HUES6 (cell line): Measurements from ENCODE around the gene TENT4A.

ENCODE experiments used
- H3K27ac ChIP-seq: 2 replicates; pipeline ENCODE4 v1.7.0; 2013; ENCODE audit warnings: low read depth, mild to moderate bottlenecking, low read length, inconsistent platforms
- H3K27me3 ChIP-seq: 2 replicates; pipeline ENCODE4 v1.6.1; 2013; ENCODE audit warnings: low read length; ENCODE audit not compliant: control insufficient read depth, insufficient read depth
- H3K36me3 ChIP-seq: 2 replicates; pipeline ENCODE4 v1.6.1; 2013; ENCODE audit warnings: low read length; ENCODE audit not compliant: control insufficient read depth, insufficient read depth
- H3K4me1 ChIP-seq: 2 replicates; pipeline ENCODE4 v1.6.1; 2013; ENCODE audit warnings: low read length; ENCODE audit not compliant: control insufficient read depth, insufficient read depth
- H3K4me3 ChIP-seq: 2 replicates; pipeline ENCODE4 v1.5.1; 2013; ENCODE audit warnings: low read depth, low read length
- H3K9ac ChIP-seq: one replicate; pipeline ENCODE4 v1.6.1; 2013; ENCODE audit warnings: mild to moderate bottlenecking, low read length
- H3K9me3 ChIP-seq: 2 replicates; pipeline ENCODE4 v1.6.1; 2013; ENCODE audit warnings: low read depth, low read length; ENCODE audit not compliant: control insufficient read depth, insufficient read depth

Gene TENT4A

DNA sequence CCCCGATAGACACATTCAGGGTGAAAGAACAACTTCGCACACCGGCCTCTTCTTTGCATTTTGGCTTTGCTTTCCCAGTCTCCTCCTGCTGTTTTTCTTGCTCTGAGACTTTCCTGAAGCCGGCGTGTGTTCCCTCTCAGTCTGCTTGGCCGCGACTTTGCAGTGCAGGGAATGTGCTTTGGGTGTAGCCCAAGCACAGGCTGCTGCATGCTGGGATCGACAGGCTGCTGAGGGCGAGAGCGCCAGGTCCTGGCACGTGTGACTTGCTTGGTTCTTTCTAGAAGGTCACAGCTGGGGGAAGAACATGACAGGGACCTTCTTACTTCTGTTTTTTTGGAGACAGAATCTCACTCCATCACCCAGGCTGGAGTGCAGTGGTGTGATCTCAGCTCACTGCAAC is 40.6 kb downstream of the TENT4A start:
- no peaks in the 10 kb centered on the region for H3K4me1 ChIP-seq
- no peak overlapping the region for H3K9ac ChIP-seq
- no peak overlapping the region for H3K27ac ChIP-seq
- H3K4me3 ChIP-seq, result no peak overlapping the region
- H3K27me3 ChIP-seq, result no peaks in the 10 kb centered on the region
- H3K36me3 ChIP-seq, result peaks cover 89% of the 10 kb centered on the region
- H3K9me3 ChIP-seq, result no peaks in the 10 kb centered on the region

GRCh38 chr5:6754766-6755165 is 41.5 kb downstream of the TENT4A start:
- no peak overlapping the region for H3K9ac ChIP-seq
- no peak overlapping the region for H3K27ac ChIP-seq
- H3K4me1 ChIP-seq, result no peaks in the 10 kb centered on the region
- H3K9me3 ChIP-seq, result no peaks in the 10 kb centered on the region
- peaks cover 80% of the 10 kb centered on the region for H3K36me3 ChIP-seq
- H3K4me3 ChIP-seq, result no peak overlapping the region
- H3K27me3 ChIP-seq, result no peaks in the 10 kb centered on the region

DNA sequence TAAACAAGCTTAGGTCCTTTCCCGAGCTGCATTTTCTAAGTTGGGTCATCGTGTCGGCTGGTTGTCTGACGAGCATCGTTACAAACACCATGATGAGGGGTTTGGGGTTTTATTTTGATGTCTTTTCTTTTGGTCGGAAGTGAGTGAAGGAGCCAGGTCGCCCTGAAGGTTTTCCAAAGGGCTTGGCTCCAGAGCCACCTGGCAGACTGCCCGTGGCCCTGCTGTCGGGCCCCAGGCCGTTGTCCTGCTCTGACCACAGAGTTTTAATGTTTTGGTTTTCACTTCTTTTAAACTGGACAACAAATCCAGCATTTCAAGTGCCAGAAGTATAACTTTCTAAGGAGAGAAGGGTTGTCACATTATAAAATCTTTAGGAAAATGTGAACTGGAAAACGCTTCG is 42.3 kb downstream of the TENT4A start:
- no peak overlapping the region for H3K27ac ChIP-seq
- H3K36me3 ChIP-seq, result peaks cover 72% of the 10 kb centered on the region
- H3K9me3 ChIP-seq, result no peaks in the 10 kb centered on the region
- H3K4me3 ChIP-seq, result no peak overlapping the region
- H3K4me1 ChIP-seq, result no peaks in the 10 kb centered on the region
- H3K27me3 ChIP-seq, result no peaks in the 10 kb centered on the region
- no peak overlapping the region for H3K9ac ChIP-seq

DNA sequence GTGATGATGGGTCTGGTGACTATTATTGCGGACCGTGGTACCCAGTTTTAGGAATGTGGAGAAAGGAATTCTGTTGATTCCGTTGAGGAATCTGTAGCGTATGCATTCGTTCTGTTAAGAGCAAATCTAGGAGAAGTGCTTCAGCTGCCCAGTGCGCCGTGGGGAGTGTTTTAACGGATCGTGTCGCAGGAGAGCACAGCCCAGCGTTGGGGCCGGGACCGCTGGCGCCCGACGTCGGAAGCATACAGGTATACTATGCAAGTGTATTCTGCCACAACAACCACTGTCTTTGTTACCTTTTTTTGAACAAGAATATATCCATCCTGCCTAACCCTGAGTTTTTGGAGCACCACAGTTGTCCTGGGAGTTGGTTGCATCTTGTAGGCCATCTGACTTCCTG is 42.7 kb downstream of the TENT4A start:
- no peak overlapping the region for H3K27ac ChIP-seq
- H3K4me3 ChIP-seq, result no peak overlapping the region
- no peaks in the 10 kb centered on the region for H3K27me3 ChIP-seq
- H3K9me3 ChIP-seq, result no peaks in the 10 kb centered on the region
- H3K36me3 ChIP-seq, result peaks cover 69% of the 10 kb centered on the region
- no peaks in the 10 kb centered on the region for H3K4me1 ChIP-seq
- H3K9ac ChIP-seq, result no peak overlapping the region

GRCh38 chr5:6757414-6757969 is 44.3 kb downstream of the TENT4A start:
- Histone ChIP-seq H3K9me3 (no peaks in the 10 kb centered on the region), H3K4me1 (no peaks in the 10 kb centered on the region), H3K9ac (no peak overlapping the region), H3K36me3 (peaks cover 53% of the 10 kb centered on the region), H3K27me3 (no peaks in the 10 kb centered on the region), H3K4me3 (no peak overlapping the region), H3K27ac (no peak overlapping the region)

DNA sequence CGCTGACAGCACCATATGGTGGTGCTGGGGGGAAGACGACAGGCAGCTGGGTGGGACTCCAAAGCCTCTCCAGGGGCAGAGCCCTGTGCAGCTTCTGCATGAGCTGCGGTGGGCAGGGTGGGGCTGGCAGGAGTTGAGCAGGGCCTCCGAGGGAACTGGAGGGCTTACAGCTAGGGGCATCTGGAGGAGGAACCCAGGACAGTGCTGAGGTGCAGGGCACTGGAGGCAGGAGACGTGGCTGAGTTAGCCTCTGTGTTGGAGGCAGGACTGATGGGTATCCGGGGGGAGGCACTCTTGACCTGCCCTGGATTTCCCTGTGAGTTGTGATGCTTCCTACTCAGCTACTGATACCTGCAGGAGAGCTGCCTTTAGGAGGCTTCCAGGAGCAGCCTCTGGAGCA is 45.0 kb downstream of the TENT4A start:
- Histone ChIP-seq H3K4me1 (no peaks in the 10 kb centered on the region), H3K36me3 (peaks cover 46% of the 10 kb centered on the region), H3K4me3 (no peak overlapping the region), H3K9me3 (no peaks in the 10 kb centered on the region), H3K27ac (no peak overlapping the region), H3K27me3 (no peaks in the 10 kb centered on the region), H3K9ac (no peak overlapping the region)

GRCh38 chr5:6758706-6759105 is 45.5 kb downstream of the TENT4A start:
- no peaks in the 10 kb centered on the region for H3K9me3 ChIP-seq
- H3K4me1 ChIP-seq, result no peaks in the 10 kb centered on the region
- H3K36me3 ChIP-seq, result peaks cover 41% of the 10 kb centered on the region
- no peak overlapping the region for H3K27ac ChIP-seq
- H3K27me3 ChIP-seq, result no peaks in the 10 kb centered on the region
- no peak overlapping the region for H3K4me3 ChIP-seq
- H3K9ac ChIP-seq, result no peak overlapping the region

DNA sequence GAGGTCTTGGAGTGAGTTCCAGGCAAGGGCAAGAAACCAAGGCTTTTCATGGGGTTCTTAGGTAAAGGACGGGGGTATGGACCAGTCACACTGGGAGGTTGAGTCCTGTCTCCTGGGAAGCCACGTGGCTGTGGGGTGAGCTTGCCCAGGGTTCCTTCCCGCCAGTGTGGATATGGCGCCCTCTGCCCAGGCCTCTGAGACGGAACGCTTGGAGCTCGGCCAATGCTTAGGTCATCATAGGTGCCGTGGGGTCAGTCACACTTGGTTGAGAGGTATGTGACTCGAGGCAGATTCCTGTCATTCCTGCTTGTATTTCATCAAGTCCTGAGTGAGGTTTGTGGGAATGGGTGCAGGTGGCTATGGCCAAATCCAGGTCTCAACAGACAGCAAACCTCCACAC is 46.2 kb downstream of the TENT4A start:
- no peak overlapping the region for H3K27ac ChIP-seq
- no peak overlapping the region for H3K9ac ChIP-seq
- peaks cover 34% of the 10 kb centered on the region for H3K36me3 ChIP-seq
- H3K27me3 ChIP-seq, result no peaks in the 10 kb centered on the region
- H3K4me1 ChIP-seq, result no peaks in the 10 kb centered on the region
- H3K4me3 ChIP-seq, result no peak overlapping the region
- H3K9me3 ChIP-seq, result no peaks in the 10 kb centered on the region

DNA sequence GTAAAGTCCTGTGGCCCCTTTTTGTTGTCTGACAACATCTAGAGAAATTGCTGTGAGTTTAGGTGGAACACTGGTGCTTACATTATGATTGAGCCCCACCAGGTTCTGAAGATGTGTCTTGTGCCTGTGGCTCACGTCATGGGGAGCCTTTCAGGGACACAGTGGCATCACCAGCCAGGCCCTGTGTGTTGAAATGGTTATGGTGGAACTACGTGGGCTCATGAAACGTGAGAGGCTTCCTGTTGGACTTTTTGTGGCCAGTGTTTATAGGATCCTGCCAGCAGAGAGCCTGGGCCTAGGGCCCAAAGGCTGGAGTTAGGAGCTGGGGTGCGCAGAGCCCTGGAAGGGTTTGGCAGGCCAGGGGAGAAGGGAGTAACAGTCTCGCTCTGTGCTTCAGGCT is 46.8 kb downstream of the TENT4A start:
- H3K27ac ChIP-seq, result no peak overlapping the region

DNA sequence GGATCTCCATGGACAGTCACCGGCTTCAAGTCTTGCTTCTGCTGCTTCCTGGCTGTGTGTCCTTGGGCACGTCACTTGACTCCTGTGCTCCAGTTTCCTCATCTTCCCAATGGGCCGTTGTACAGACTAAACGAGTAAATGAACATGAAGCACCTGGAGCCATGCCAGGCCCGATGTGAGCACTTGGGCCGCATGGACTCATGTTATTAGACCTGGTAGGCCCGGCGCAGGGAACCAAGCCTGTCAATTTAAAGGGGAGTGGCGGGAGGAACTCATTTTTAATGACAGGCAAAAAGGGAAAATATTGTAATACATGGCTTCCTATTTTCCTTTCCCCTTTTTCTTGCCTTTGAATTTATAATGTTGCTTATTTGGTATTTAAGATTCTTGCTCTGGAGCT is 47.5 kb downstream of the TENT4A start:
- H3K27ac ChIP-seq, result no peak overlapping the region
- no peak overlapping the region for H3K9ac ChIP-seq
- no peaks in the 10 kb centered on the region for H3K9me3 ChIP-seq
- peaks cover 3% of the 10 kb centered on the region for H3K4me1 ChIP-seq
- no peaks in the 10 kb centered on the region for H3K27me3 ChIP-seq
- H3K4me3 ChIP-seq, result no peak overlapping the region
- peaks cover 21% of the 10 kb centered on the region for H3K36me3 ChIP-seq

More for the DNA sequence above, 46.8 kb downstream of the TENT4A start:
- no peak overlapping the region for H3K9ac ChIP-seq
- no peaks in the 10 kb centered on the region for H3K27me3 ChIP-seq
- peaks cover 28% of the 10 kb centered on the region for H3K36me3 ChIP-seq
- no peaks in the 10 kb centered on the region for H3K4me1 ChIP-seq
- no peak overlapping the region for H3K4me3 ChIP-seq
- H3K9me3 ChIP-seq, result no peaks in the 10 kb centered on the region

DNA sequence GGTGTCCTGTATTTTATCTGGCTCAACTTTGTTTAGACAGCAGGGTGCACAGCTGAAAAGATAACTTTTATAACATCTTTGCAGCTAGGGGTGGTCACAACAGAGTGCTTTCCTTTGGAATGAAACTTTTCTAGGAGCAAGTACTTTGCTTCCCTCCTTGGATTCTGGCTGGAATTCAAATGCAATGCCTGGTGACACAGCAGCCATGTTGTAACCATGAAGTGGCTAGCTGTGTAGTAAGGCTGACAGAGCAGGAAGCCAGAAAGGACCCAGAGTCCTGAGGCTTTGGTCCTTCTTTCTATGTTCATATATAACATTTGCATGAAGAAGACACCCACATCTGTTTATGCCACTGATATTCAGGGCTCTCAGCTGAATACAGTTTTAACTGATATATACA is 48.1 kb downstream of the TENT4A start:
- Histone ChIP-seq H3K9ac (no peak overlapping the region), H3K9me3 (no peaks in the 10 kb centered on the region), H3K27ac (no peak overlapping the region), H3K36me3 (peaks cover 15% of the 10 kb centered on the region), H3K4me1 (peaks cover 9% of the 10 kb centered on the region), H3K27me3 (no peaks in the 10 kb centered on the region), H3K4me3 (no peak overlapping the region)

DNA sequence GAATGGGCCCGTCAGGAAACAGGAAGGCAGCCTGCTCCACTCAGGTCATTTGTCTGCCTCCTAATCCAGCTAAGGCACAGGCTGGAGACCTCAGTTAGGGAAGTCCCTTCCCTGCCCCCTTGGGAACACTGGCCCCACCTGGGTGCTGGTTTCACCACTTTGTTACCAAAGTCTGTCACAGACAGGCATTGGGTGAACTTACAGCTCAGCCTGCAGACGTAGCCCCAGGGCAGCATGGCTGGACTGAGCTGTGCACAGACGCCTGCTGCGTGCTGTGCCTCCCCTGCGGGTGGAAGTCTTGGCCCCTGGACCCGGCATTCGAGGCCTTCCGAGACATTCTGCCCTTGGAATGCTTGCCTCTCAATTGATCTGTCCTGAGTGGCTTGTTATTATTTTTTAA is 48.9 kb downstream of the TENT4A start:
- Histone ChIP-seq H3K27ac (no peak overlapping the region), H3K4me1 (peaks cover 12% of the 10 kb centered on the region), H3K27me3 (no peaks in the 10 kb centered on the region), H3K4me3 (no peak overlapping the region), H3K9ac (no peak overlapping the region), H3K36me3 (peaks cover 7% of the 10 kb centered on the region; the same call in 1 of the 2 replicates), H3K9me3 (no peaks in the 10 kb centered on the region)
